HepG2 (cell line): ENCODE data around the gene UCMA. TPM values are rescaled to one million over a fixed set of nuclear protein-coding genes. Genes with fewer than 3 reads are reported as not detected.

ENCODE experiments used
- ATAC-seq: fragments of 200-7000 bp; cut with Tn5 transposase; 3 replicates; pipeline ENCODE4 v1.9.1; 2020; ENCODE audit warnings: mild to moderate bottlenecking, moderate library complexity
- BruUV-seq: library from RNA; stranded (reverse); fragments of 400-500 nt; replicated peaks from 2 replicates; lab custom pipeline; 2021; lab: Mats Ljungman, UMichigan
- CTCF ChIA-PET: fragments of 300-600 bp; formaldehyde crosslinking; extraction: SDS; loops from one replicate; lab custom pipeline; 2021; ENCODE audit warnings: low total read pairs, inconsistent platforms, low intra/inter-chr PET ratio; lab: Yijun Ruan, JAX
- POLR2A ChIA-PET: fragments of 350-600 bp; sonication (Branson Sonifier 250); formaldehyde crosslinking; loops from one replicate; lab custom pipeline; 2020; ENCODE audit warnings: antibody characterized with exemption, inconsistent platforms; lab: Yijun Ruan, JAX
- DNase-seq: peaks from one replicate; pipeline ENCODE4 v3.0.0-alpha.2; 2015; ENCODE audit warnings: low spot score
- FAIRE-seq: peaks from 3 replicates; lab custom pipeline; 2011; peaks lifted over from hg19 to GRCh38; lab: Jason Lieb, UNC
- H2AFZ ChIP-seq: one replicate; pipeline ENCODE4 v1.6.1; 2011; ENCODE audit warnings: low read length, inconsistent platforms
- H3K27ac ChIP-seq: fragments of 300-600 bp; 3 replicates; pipeline ENCODE4 v1.8.0; 2011; ENCODE audit warnings: mixed run types, mild to moderate bottlenecking, mixed read lengths, low read length, inconsistent platforms; ENCODE audit not compliant: insufficient read depth; ENCODE audit errors: extremely low read length
- H3K27me3 ChIP-seq, 2 experiments: fragments of 200-600 bp in 1 of 2; 2 replicates in 1 of 2; 3 replicates in 1 of 2; pipeline versions ENCODE4 v1.6.0 to v1.8.0; 2011; ENCODE audit warnings: low read length in 2 of 2, mild to moderate bottlenecking in 2 of 2, moderate library complexity in 2 of 2, inconsistent platforms in 1 of 2; ENCODE audit not compliant: insufficient read depth in 2 of 2, control insufficient read depth in 1 of 2
- H3K36me3 ChIP-seq, 2 experiments: fragments of 200-600 bp in 1 of 2; replicated peaks in 1 of 2; 2 replicates in 1 of 2; 3 replicates in 1 of 2; pipeline versions ENCODE4 v1.5.1 to v1.8.0; 2011; ENCODE audit warnings: low read length in 2 of 2, inconsistent platforms in 1 of 2; ENCODE audit not compliant: insufficient read depth in 2 of 2, control insufficient read depth in 1 of 2
- H3K4me1 ChIP-seq: 2 replicates; pipeline ENCODE4 v1.5.1; 2012; ENCODE audit warnings: low read length, inconsistent platforms; ENCODE audit not compliant: insufficient read depth
- H3K4me2 ChIP-seq: 2 replicates; pipeline ENCODE4 v1.6.0; 2011; ENCODE audit warnings: low read depth, low read length, inconsistent platforms
- H3K4me3 ChIP-seq, 3 experiments: fragments of 200-600 bp in 1 of 3; sonication (generic), shearing (Covaris generic) in 1 of 3; replicated peaks in 1 of 3; 2 replicates each; pipeline ENCODE4 v1.5.1; 2011 to 2016; ENCODE audit warnings: low read length in 3 of 3, inconsistent platforms in 2 of 3, low read depth in 2 of 3, mild to moderate bottlenecking in 2 of 3, control low read depth in 1 of 3, mixed read lengths in 1 of 3; ENCODE audit not compliant: insufficient read depth in 1 of 3
- H3K79me2 ChIP-seq: one replicate; pipeline ENCODE4 v1.6.1; 2011; ENCODE audit warnings: low read length, inconsistent platforms; ENCODE audit not compliant: insufficient read depth
- H3K9ac ChIP-seq: 2 replicates; pipeline ENCODE4 v1.6.0; 2011; ENCODE audit warnings: mild to moderate bottlenecking, low read depth, low read length, inconsistent platforms; ENCODE audit not compliant: insufficient read depth
- H3K9me3 ChIP-seq: 2 replicates; pipeline ENCODE4 v1.5.1; 2012; ENCODE audit warnings: mild to moderate bottlenecking, low read length
- H4K20me1 ChIP-seq: 2 replicates; pipeline ENCODE4 v1.6.0; 2011; ENCODE audit warnings: inconsistent platforms, mild to moderate bottlenecking, low read length, moderate library complexity; ENCODE audit not compliant: insufficient read depth
- BHLHE40 ChIP-seq: IDR thresholded peaks from 2 replicates; pipeline ENCODE4 v1.6.1; 2011; ENCODE audit warnings: low read length, improper control_type of control experiment
- DZIP1 ChIP-seq: sonication (generic); formaldehyde crosslinking; IDR thresholded peaks from 2 replicates; pipeline ENCODE4 v1.5.0; 2020; ENCODE audit warnings: mild to moderate bottlenecking, missing genetic modification reagents
- MTA1 ChIP-seq: sonication (generic); formaldehyde crosslinking; IDR thresholded peaks from 2 replicates; pipeline ENCODE4 v1.4.0; 2020; ENCODE audit warnings: missing genetic modification reagents, mild to moderate bottlenecking, borderline replicate concordance
- POLR2AphosphoS2 ChIP-seq: IDR thresholded peaks from 2 replicates; pipeline ENCODE4 v1.6.1; 2011; ENCODE audit warnings: low read depth, low read length, improper control_type of control experiment
- SIX4 ChIP-seq: sonication (generic); formaldehyde crosslinking; IDR thresholded peaks from 2 replicates; pipeline ENCODE4 v1.4.0; 2020; ENCODE audit warnings: missing genetic modification reagents
- SMARCE1 ChIP-seq: fragments of 450-650 bp; IDR thresholded peaks from 2 replicates; pipeline ENCODE4 v1.6.1; 2017; ENCODE audit warnings: borderline replicate concordance
- ZBTB4 ChIP-seq: sonication (generic); formaldehyde crosslinking; IDR thresholded peaks from 2 replicates; pipeline ENCODE4 v1.4.0; 2020; ENCODE audit warnings: missing genetic modification reagents, mild to moderate bottlenecking, borderline replicate concordance
- ZMYM2 ChIP-seq: sonication (generic); formaldehyde crosslinking; IDR thresholded peaks from 2 replicates; pipeline ENCODE4 v1.8.0; 2022; ENCODE audit warnings: mild to moderate bottlenecking, missing genetic modification reagents
- ZNF230 ChIP-seq: sonication (generic); formaldehyde crosslinking; IDR thresholded peaks from 2 replicates; pipeline ENCODE4 v1.4.0; 2020; ENCODE audit warnings: mild to moderate bottlenecking, missing genetic modification reagents
- ZNF280D ChIP-seq: sonication (generic); formaldehyde crosslinking; IDR thresholded peaks from 2 replicates; pipeline ENCODE4 v1.5.1; 2020; ENCODE audit warnings: mild to moderate bottlenecking, missing genetic modification reagents
- WGBS: methylation state at CpG from one replicate; pipeline ENCODE4 v1.1.6; 2017; ENCODE audit warnings: low lambda C conversion rate; 5-methylcytosine and 5-hydroxymethylcytosine counted together
- in situ Hi-C: cut with HindIII; loops from 2 replicates; pipeline ENCODE4 v1.10.0; 2017; ENCODE audit warnings: low pct_unique_long_range_greater_than_20kb; ENCODE audit not compliant: extremely low pct_ligation_motif_present
- intact Hi-C: fragments of 100-400 bp; cut with micrococcal nuclease; formaldehyde crosslinking; loops from one replicate; pipeline ENCODE4 v1.10.0; 2022; ENCODE audit not compliant: unreplicated experiment
- polyA plus RNA-seq, 8 experiments: library from polyadenylated mRNA; depleted of rRNA in 3 of 8; stranded (reverse) in 7 of 8; unstranded in 1 of 8; fragments of >200 nt; fragmentation: Illumina TruSeq in 4 of 8; extraction: Trizol in 4 of 8; gene quantifications; 2 replicates each; pipeline versions ENCODE4 v1.2.1 to v1.2.3, GENCODE V29; 2011 to 2016; ENCODE audit warnings: low read depth in 4 of 8, missing spikeins in 1 of 8, mixed read lengths in 1 of 8; ENCODE audit not compliant: insufficient read depth in 1 of 8
- total RNA-seq, 5 experiments: library from RNA; depleted of rRNA; stranded (reverse); fragments of >200 nt; fragmentation: Illumina TruSeq; extraction: Trizol; gene quantifications; 2 replicates each; pipeline ENCODE4 v1.2.3, GENCODE V29; 2016; ENCODE audit warnings: low read depth in 1 of 5

Gene UCMA
- total and polyA plus RNA-seq, 2 of the 13 experiments (the other 11 are each of a cell fraction or from before 2014, with no cell fraction given): not detected

GRCh38 chr10:13184276-13184675 is 49.9 kb downstream of the UCMA start:
- Histone ChIP-seq H3K27me3 (no peaks in the 10 kb centered on the region), H3K36me3 (peaks cover 6 to 67% of the 10 kb centered on the region in 2 experiments), H3K4me3 (no peak overlapping the region), H3K79me2 (no peaks in the 10 kb centered on the region), H4K20me1 (no peaks in the 10 kb centered on the region), H3K9me3 (no peaks in the 10 kb centered on the region), H3K27ac (no peak overlapping the region), H3K9ac (no peak overlapping the region), H3K4me1 (no peaks in the 10 kb centered on the region), H3K4me2 (no peak overlapping the region), H2AFZ (no peak overlapping the region)
- TF ChIP-seq SIX4 (CRISPR knock-in tag) (no peak), MTA1 (no peak), BHLHE40 (no peak)
- BruUV-seq: no TSS peak
- POLR2A ChIA-PET: no interaction called here
- intact Hi-C loops: no loop called here
- 67% methylated on average over 2 of the region's 2 CpGs for WGBS
- no peak for DNase-seq
- FAIRE-seq: no peak
- in situ Hi-C loops: no loop called here
- no peak for ATAC-seq
- CTCF ChIA-PET: no interaction called here

- Histone ChIP-seq H3K27me3 (no peaks in the 10 kb centered on the region), H2AFZ (no peak overlapping the region), H3K9ac (no peak overlapping the region), H3K9me3 (no peaks in the 10 kb centered on the region), H3K4me2 (no peak overlapping the region), H3K36me3 (peaks cover 6 to 66% of the 10 kb centered on the region in 2 experiments), H3K27ac (no peak overlapping the region), H3K4me3 (no peak overlapping the region), H3K79me2 (no peaks in the 10 kb centered on the region), H4K20me1 (no peaks in the 10 kb centered on the region), H3K4me1 (no peaks in the 10 kb centered on the region)
- no TSS peak for BruUV-seq
- ChIA-PET POLR2A (no interaction called here), CTCF (no interaction called here)
- in situ Hi-C loops: no loop called here
- ATAC-seq: no peak
- FAIRE-seq: no peak
- no peak for DNase-seq
- intact Hi-C loops: no loop called here
- WGBS: 97% methylated on average over 5 of the region's 5 CpGs
- TF ChIP-seq ZMYM2 (CRISPR knock-in tag) (no peak), POLR2AphosphoS2 (no peak), ZNF230 (CRISPR knock-in tag) (no peak), SMARCE1 (no peak), ZNF280D (CRISPR knock-in tag) (no peak), DZIP1 (CRISPR knock-in tag) (no peak), ZBTB4 (CRISPR knock-in tag) (no peak)
Observed at GRCh38 chr10:13183625-13184024, 50.5 kb downstream of the UCMA start.
